HG03097 (cell line): ENCODE results near the gene TTC23.

ENCODE experiments used
- ATAC-seq: cut with Tn5 transposase; IDR thresholded peaks from one replicate; pipeline ENCODE4 v1.9.1; 2021; ENCODE audit not compliant: unreplicated experiment, low FRiP score

TTC23 gene

DNA sequence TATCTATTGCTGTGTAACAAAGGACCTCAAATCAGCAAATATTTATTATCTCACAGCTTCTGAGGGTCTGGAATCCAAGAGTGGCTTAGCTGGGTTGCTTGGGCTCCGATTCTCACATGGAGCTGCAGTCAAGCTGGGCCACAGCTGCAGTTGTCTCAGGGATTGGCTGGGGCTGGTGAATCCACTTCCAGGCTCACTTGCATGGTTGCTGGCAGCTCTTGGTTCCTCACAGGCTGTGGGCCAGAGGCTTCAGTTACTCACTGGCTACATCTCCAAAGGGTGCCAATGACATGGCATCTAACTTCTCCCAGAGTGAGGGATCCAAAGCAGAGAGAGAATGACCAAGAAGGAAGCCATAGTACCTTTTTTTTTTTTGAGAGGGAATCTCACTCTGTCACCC is 158.4 kb downstream of the TTC23 start:
- no peak for ATAC-seq

DNA sequence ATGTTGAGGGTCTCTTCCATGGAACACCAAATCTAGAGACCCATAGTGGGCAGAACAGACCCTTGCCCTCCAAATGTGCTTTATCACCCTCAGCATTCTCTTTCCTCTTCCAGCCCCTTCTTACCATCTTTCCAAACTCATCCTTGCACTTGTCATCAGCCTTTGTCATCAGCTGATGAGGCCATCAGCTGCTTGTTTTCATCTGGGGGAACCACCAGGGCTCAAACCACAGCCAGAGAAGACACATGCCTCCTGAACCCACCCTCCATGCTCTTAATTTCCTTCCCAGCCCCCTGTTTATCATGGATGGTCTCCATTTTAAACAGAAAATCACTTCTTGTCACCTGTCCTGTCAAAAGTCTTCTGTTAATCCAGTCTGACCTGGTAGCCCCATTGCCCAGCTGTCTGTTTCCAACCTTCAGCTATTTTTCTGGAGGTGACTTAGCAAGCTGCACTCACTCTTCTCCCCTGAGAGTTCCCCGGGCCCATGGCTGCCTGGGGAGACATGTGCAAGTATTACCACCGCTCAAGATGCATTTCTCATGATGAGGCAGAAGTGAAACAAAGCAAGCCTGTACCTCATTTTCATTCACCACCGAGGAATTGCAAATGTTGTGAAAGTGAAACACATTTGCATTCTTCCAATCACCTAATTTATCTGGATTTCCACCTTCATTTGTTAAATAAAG is 159.2 kb downstream of the TTC23 start:
- peak; percentile 98 for ATAC-seq

GRCh38 chr15:99087405-99087943 is 161.9 kb downstream of the TTC23 start:
- ATAC-seq, result no peak

- no peak for ATAC-seq
Measured at GRCh38 chr15:99086327-99086667, 163.1 kb downstream of the TTC23 start.
